Left renal cortex interstitium (tissue), 4 donors: ENCODE measurements around the gene SETD5. TPM values are rescaled to one million over a fixed set of nuclear protein-coding genes. Genes with fewer than 3 reads are reported as not detected.

Source experiments
- DNase-seq, 4 donors: peaks; one replicate each; pipeline ENCODE4 v3.0.0-alpha.2; 2013; ENCODE audit warnings: low read depth in 4 of 4, low spot score in 2 of 4, missing footprints in 1 of 4
- polyA plus RNA-seq, 4 donors: library from polyadenylated mRNA; unstranded; fragments of 120-200 nt; gene quantifications; one replicate each; pipeline ENCODE4 v1.2.1, GENCODE V29; 2013; ENCODE audit not compliant: insufficient read length in 4 of 4

Gene SETD5
- polyA plus RNA-seq, 4 donors = 83.0 to 166 (median 129) TPM

GRCh38 chr3:9507586-9508578, 110.5 kb downstream of the SETD5 start:
- no peak for DNase-seq

GRCh38 chr3:9508781-9509180, 111.4 kb downstream of the SETD5 start:
- DNase-seq = no peak

GRCh38 chr3:9512456-9513045, 115.1 kb downstream of the SETD5 start:
- DNase-seq = no peak

- no peak for DNase-seq
These were observed 116.9 kb downstream of the SETD5 start for GRCh38 chr3:9514306-9514705.

- no peak for DNase-seq
These were observed 117.5 kb downstream of the SETD5 start for GRCh38 chr3:9514956-9515355.

- no peak for DNase-seq
These were observed 127.7 kb downstream of the SETD5 start for GRCh38 chr3:9525078-9525477.

Other genes starting within 250 kb of the SETD5 start
- gene SRGAP3, start 148.0 kb upstream of the SETD5 start, polyA plus RNA-seq = 10 to 100 TPM; 13.3 to 25.2 (median 16.9) TPM
- 10 to 100 TPM; 50.0 to 67.4 (median 59.9) TPM for gene THUMPD3, start 34.6 kb upstream of the SETD5 start, polyA plus RNA-seq
- under 1 TPM in 3 of 4 donors, not detected in 1; 0.03 to 0.13 (median 0.03) TPM for gene LHFPL4, start 156.2 kb downstream of the SETD5 start, polyA plus RNA-seq